ENCODE results near the gene TMEM271.
A peak's percentile ranks its signal among the peaks of the same experiment; 100 is the strongest.

Gene TMEM271

DNA sequence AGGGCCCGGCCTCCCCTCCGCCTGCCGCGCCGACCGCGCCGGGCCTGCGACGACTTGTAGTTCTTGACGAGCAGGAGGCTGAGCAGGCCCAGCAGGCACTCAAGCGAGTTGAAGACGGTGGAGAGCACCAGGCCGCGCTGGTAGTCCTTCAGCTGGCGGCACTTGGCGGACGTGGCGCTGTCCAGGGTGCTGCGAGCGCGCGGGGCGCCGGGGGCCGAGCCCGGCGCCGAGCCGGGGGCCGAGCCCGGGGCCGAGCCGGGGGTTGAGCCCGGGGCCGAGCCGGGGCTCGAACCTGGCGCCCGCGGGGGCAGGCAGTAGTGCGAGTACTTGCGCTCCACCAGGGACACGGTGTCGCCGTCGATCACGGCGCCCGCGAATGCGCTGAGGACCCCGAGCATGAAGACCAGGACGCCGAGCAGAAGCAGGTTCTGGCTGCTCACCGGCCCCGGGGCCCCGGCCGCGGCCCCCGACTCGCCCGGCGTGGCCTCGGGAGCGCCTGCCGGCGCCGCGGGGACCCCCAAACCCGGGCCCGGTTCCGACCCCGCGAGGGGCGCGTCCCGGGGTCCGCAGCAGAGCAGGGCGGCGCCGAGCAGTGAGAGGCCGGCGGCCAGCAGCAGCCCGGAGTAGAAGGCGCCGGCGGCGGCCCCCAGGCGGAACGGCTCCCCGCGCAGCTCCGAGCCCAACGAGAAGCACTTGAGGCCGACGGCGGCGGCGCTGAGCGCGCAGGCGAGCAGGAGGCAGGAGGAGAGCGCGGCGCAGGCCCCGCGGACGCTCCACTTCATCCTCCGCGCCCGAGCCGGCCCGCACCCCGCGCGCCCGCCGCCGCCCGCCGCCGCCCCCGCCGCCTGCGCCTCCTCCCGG, 584 bp downstream of the TMEM271 start:
- peak; percentile 42 for DNase-seq (ENCODE audit: low read depth)
- no peak overlapping the region for H3K9ac ChIP-seq (ENCODE audit: low read length)
- H3K36me3 ChIP-seq (ENCODE audit: control insufficient read depth, insufficient read depth, low read length, severe bottlenecking) = no peaks in the 10 kb centered on the region
- no peaks in the 10 kb centered on the region for H3K9me3 ChIP-seq (ENCODE audit: control insufficient read depth, low read length)
- no peak overlapping the region for H3K4me3 ChIP-seq (ENCODE audit: low read length)
- peaks cover 63% of the 10 kb centered on the region for H3K27me3 ChIP-seq (replicated peaks; ENCODE audit: control insufficient read depth, insufficient read depth, low read length)
- H3K4me1 ChIP-seq (ENCODE audit: control insufficient read depth, insufficient read depth, low read length) = no peaks in the 10 kb centered on the region

DNA sequence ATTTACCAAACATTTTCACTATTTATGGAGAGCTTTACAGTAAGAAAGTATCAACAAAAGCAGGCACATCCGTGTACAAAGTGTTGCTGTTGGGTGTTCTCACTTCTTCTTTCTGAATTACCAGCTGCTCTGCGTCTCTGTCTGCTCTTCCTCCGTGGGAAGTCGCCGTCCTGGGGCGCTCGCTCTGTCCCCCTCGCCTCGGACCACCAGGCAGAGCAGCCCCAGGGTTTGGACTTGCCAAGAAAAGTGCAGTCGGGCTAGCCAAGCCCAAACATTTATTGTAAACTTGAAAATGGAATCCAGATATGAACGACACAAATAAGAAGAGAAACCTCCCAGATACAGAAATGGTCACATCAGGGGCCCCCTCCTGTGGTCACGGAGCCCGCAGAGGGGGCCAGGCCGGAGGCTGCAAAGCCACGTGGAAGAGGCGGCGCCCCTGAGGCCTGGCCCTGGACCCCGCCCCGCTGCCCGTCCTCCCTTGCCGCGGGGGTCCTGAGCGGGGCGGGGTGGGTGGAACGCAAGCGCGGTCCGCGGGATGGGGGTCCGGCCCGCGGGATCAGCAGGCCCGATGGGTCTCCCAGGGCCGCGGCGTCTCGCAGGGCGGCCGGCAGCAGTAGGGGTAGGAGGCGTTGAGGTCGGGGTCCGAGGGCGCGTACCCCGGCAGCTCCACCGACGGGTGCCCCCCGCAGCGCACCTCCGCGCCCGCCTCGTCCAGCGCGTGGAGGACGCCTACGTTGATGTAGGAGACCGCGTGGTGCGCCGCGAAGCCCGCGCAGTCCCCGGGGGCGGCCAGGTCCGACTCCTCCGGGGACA, 1.5 kb downstream of the TMEM271 start:
- Histone ChIP-seq H3K4me1 (ENCODE audit: control insufficient read depth, insufficient read depth, low read length) (no peaks in the 10 kb centered on the region), H3K9ac (ENCODE audit: low read length) (no peak overlapping the region), H3K9me3 (ENCODE audit: control insufficient read depth, low read length) (no peaks in the 10 kb centered on the region), H3K4me3 (ENCODE audit: low read length) (no peak overlapping the region), H3K27me3 (replicated peaks; ENCODE audit: control insufficient read depth, insufficient read depth, low read length) (peaks cover 59% of the 10 kb centered on the region), H3K36me3 (ENCODE audit: control insufficient read depth, insufficient read depth, low read length, severe bottlenecking) (no peaks in the 10 kb centered on the region)
- DNase-seq (ENCODE audit: low read depth) = no peak

DNA sequence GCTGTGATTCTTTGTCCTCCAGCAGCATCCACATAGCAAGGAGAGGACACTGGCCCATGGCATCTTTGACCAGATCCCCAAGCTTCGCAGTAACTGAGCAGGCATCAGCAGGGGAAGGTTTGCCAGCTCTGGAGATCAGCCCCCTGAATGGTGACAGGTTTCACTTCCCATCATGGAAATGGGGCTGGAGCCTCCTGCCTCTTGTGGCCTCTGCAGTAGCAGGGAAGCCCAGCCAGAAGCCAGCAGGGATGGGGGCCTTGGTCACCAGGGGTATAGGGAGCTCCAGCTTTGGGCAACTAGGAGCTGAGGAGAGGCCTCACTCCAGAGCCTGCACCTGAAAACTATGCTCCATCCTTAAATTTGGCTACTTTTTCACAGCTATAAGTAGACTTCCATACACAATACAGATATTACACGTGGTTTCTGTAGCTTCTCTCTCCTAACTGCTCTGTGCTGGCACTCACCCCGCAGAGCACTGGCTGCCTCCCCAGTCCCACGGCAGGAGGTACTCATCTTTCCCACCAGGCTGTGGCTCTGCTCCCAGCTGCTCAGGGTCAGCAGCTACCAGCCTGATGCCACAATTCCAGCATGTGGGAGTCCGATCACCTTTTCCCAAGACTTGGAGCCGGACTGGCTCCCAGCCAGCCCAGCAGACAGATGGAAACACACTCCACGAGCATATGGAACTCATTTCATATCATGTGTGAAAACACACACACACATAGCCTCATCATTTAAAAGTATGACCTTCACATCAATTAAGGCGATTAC, 2.8 kb downstream of the TMEM271 start:
- no peaks in the 10 kb centered on the region for H3K36me3 ChIP-seq (ENCODE audit: control insufficient read depth, insufficient read depth, low read length, severe bottlenecking)
- H3K9me3 ChIP-seq (ENCODE audit: control insufficient read depth, low read length) = no peaks in the 10 kb centered on the region
- H3K9ac ChIP-seq (ENCODE audit: low read length) = no peak overlapping the region
- H3K27me3 ChIP-seq (replicated peaks; ENCODE audit: control insufficient read depth, insufficient read depth, low read length) = peaks cover 51% of the 10 kb centered on the region
- H3K4me3 ChIP-seq (ENCODE audit: low read length) = no peak overlapping the region
- H3K4me1 ChIP-seq (ENCODE audit: control insufficient read depth, insufficient read depth, low read length) = no peaks in the 10 kb centered on the region
- no peak for DNase-seq (ENCODE audit: low read depth)

DNA sequence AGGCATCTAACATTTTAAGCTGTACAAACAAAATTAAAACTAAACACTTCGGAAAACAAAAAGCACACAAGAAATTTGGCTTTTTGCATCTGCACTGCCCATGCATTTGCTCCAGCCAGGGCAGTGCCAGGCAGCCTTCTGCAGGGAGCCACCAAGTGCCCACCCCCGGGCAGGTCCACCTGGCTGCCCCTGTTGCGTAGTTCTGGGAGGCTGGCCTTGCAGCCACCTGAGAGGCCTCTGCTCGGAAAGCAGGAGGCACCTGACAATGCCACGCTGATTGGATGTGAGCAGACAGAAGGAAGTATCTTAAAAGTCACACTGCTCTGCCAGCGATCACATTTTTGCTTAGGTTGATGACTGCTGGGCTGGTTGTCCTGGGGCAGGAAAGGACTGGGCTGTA, 3.5 kb downstream of the TMEM271 start:
- no peaks in the 10 kb centered on the region for H3K9me3 ChIP-seq (ENCODE audit: control insufficient read depth, low read length)
- no peak overlapping the region for H3K9ac ChIP-seq (ENCODE audit: low read length)
- H3K27me3 ChIP-seq (replicated peaks; ENCODE audit: control insufficient read depth, insufficient read depth, low read length) = peaks cover 51% of the 10 kb centered on the region
- DNase-seq (ENCODE audit: low read depth) = no peak
- H3K4me1 ChIP-seq (ENCODE audit: control insufficient read depth, insufficient read depth, low read length) = no peaks in the 10 kb centered on the region
- no peaks in the 10 kb centered on the region for H3K36me3 ChIP-seq (ENCODE audit: control insufficient read depth, insufficient read depth, low read length, severe bottlenecking)
- no peak overlapping the region for H3K4me3 ChIP-seq (ENCODE audit: low read length)

DNA sequence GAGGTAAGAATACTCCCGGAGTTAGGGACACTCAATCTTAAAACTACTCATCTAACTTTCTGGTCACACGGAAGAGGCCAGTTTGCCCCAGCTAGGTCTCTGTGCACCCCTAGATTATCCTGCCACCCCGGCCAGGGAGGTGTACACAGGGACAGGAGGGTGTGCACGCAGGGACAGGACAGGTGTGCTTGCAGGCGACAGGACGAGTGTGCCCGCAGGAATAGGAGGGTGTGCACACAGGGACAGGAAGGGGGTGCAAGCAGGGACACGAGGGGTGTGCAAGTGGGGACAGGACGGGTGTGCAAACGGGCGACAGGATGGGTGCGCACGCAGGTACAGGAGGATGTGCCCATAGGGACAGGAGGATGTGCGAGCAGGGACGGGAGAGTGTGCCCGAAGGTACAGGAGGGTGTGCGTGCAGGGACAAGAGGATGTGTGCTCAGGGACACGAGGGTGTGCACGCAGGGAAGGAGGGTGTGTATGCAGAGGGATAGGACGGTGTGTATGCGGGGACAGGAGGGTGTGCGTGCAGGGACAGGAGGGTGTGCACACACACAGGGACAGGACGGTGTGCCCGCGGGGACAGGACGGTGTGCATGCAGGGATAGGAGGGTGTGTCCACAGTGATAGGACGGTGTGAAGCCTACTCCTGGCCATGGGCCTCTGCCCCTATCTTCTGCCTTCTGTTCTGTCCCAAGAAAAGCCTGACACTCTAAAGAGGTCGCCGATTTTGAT, 4.1 kb downstream of the TMEM271 start:
- Histone ChIP-seq H3K4me3 (ENCODE audit: low read length) (no peak overlapping the region), H3K9ac (ENCODE audit: low read length) (no peak overlapping the region), H3K4me1 (ENCODE audit: control insufficient read depth, insufficient read depth, low read length) (no peaks in the 10 kb centered on the region), H3K27me3 (replicated peaks; ENCODE audit: control insufficient read depth, insufficient read depth, low read length) (peaks cover 48% of the 10 kb centered on the region), H3K9me3 (ENCODE audit: control insufficient read depth, low read length) (no peaks in the 10 kb centered on the region), H3K36me3 (ENCODE audit: control insufficient read depth, insufficient read depth, low read length, severe bottlenecking) (no peaks in the 10 kb centered on the region)
- no peak for DNase-seq (ENCODE audit: low read depth)

DNA sequence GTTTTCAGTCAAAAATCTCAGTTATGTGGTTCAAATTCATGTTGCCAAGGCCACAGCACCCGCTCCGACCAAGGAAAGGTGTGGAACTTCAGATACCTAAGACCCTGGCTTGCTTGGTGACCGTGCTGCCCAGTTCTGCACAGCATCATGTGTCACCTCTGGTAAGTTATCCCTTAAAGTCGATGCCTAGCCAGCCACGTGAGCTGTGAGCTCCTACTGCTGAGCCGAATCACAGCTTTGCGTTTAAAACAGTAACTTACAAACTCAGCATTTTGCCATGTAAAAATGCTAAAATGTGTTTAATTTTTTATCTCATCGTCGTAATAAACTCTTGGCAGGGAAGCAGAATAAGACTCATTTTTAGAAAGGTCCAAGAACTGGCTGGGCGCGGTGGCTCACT, 5.3 kb downstream of the TMEM271 start:
- Histone ChIP-seq H3K27me3 (replicated peaks; ENCODE audit: control insufficient read depth, insufficient read depth, low read length) (peaks cover 48% of the 10 kb centered on the region), H3K4me1 (ENCODE audit: control insufficient read depth, insufficient read depth, low read length) (no peaks in the 10 kb centered on the region), H3K4me3 (ENCODE audit: low read length) (no peak overlapping the region), H3K9me3 (ENCODE audit: control insufficient read depth, low read length) (no peaks in the 10 kb centered on the region), H3K9ac (ENCODE audit: low read length) (no peak overlapping the region), H3K36me3 (ENCODE audit: control insufficient read depth, insufficient read depth, low read length, severe bottlenecking) (no peaks in the 10 kb centered on the region)
- no peak for DNase-seq (ENCODE audit: low read depth)

DNA sequence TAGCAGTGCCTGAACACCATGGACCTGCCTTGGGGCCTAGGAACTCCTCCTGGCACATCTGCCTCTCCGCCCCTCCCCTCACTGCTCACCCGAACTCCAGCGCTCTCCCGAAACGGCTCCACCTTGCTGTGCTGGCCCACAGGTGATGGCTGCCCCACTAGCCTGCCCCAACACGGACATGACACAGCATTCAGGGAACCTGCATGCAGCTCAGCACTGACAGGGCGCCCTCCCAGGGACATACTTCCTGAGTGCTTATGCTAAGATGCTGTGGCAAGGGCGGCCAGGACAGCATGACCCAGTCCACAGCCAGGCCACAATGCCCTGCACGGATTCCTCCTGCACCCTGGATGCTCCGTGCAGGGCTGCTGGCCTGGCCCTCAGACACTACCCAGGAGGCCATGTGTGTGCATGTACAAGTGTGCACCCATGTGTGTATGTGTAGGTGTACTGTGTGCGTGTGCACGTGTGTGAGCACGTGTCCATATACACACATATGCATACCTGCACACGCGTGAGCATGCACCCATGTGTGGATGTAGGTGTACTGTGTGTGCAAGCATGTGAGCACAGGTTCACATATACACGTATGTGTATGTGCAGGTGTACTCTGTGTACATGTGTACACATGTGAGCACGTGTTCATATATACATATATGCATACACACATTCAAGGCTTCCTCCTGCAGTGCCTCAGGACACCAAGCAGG, 6.0 kb downstream of the TMEM271 start:
- Histone ChIP-seq H3K4me1 (ENCODE audit: control insufficient read depth, insufficient read depth, low read length) (no peaks in the 10 kb centered on the region), H3K9me3 (ENCODE audit: control insufficient read depth, low read length) (no peaks in the 10 kb centered on the region), H3K9ac (ENCODE audit: low read length) (no peak overlapping the region), H3K4me3 (ENCODE audit: low read length) (no peak overlapping the region), H3K27me3 (replicated peaks; ENCODE audit: control insufficient read depth, insufficient read depth, low read length) (peaks cover 48% of the 10 kb centered on the region), H3K36me3 (ENCODE audit: control insufficient read depth, insufficient read depth, low read length, severe bottlenecking) (no peaks in the 10 kb centered on the region)
- no peak for DNase-seq (ENCODE audit: low read depth)

DNA sequence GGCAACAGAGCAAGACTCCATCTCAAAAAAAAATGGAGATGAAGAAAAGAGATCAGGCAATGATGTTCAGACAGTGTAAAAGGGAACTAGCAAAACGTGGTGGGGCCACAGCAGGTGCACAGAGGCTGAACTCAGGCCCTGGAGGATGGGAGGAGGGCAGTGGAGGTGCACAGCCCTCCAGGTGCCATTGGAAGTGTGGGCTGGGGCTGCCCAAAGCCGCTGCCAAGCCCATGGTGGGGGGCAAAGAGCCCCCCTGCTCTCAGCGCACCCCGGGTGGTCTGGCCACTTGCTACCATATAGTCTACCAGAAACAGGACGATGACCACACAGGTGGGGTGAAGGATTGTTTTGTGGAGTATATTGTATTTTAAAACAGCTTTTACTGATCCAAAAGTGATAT, 7.1 kb downstream of the TMEM271 start:
- Histone ChIP-seq H3K9ac (ENCODE audit: low read length) (no peak overlapping the region), H3K27me3 (replicated peaks; ENCODE audit: control insufficient read depth, insufficient read depth, low read length) (peaks cover 42% of the 10 kb centered on the region), H3K9me3 (ENCODE audit: control insufficient read depth, low read length) (no peaks in the 10 kb centered on the region), H3K36me3 (ENCODE audit: control insufficient read depth, insufficient read depth, low read length, severe bottlenecking) (no peaks in the 10 kb centered on the region), H3K4me1 (ENCODE audit: control insufficient read depth, insufficient read depth, low read length) (no peaks in the 10 kb centered on the region), H3K4me3 (ENCODE audit: low read length) (no peak overlapping the region)
- DNase-seq (ENCODE audit: low read depth) = no peak

DNA sequence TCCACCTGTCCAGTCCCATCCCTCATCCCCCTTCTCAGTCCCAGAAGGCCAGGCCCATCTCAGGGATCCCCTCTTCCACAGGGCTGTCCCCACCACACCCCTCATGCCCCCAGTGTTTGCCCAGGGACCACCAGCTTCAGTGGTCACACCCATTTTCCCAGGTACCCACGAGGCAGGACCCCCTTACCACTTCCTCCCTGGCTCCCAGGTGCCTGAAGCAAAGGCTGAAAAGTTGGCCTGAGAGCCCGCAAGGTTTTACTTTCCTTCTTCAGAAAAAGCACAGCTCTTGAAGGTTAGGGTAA, 7.8 kb downstream of the TMEM271 start:
- no peak overlapping the region for H3K9ac ChIP-seq (ENCODE audit: low read length)
- H3K36me3 ChIP-seq (ENCODE audit: control insufficient read depth, insufficient read depth, low read length, severe bottlenecking) = no peaks in the 10 kb centered on the region
- no peaks in the 10 kb centered on the region for H3K9me3 ChIP-seq (ENCODE audit: control insufficient read depth, low read length)
- no peak overlapping the region for H3K4me3 ChIP-seq (ENCODE audit: low read length)
- H3K4me1 ChIP-seq (ENCODE audit: control insufficient read depth, insufficient read depth, low read length) = no peaks in the 10 kb centered on the region
- H3K27me3 ChIP-seq (replicated peaks; ENCODE audit: control insufficient read depth, insufficient read depth, low read length) = peaks cover 35% of the 10 kb centered on the region
- no peak for DNase-seq (ENCODE audit: low read depth)

DNA sequence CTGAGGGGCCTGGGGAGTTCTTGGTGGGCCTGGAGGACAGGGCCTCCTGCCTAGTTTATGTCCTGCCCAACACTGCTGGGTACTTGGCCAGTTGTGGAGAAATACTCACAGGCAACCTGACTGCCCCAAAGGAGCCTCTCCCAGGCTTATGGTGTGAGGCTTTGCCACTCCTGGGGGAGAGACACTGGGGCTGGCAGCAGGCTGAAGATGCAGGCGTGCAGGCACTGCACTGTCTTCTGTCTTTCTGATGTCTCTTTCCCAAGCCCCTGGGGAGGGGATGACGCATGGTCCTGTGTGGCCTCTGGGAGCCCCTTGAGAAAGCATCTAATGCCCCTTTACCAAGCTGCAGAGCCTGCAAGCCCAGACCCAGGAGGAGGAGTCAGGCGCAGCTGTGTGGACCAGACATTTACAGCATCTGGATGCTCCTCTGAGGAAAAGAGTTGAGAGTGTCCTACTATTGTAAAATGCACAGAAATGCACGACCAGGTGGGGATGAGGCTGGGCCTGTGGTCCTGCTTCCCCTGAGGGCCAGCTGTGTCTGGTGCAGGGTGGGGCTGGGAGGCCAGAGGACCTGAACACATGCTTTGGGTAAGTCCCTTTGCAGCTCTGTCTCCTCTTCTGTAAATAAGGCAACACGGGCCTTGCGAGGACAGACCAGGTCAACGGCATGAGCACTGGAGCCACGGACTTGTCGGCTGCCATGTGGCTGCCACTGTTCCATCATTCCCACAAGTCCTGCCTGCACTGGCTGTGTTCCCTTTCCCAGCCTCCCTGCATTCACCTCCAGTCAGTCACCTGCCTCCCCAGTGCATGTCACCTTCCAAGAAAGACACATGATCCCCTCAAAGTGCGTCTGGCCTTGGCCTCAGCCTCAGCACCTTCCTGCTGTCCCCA, 8.4 kb downstream of the TMEM271 start:
- Histone ChIP-seq H3K27me3 (replicated peaks; ENCODE audit: control insufficient read depth, insufficient read depth, low read length) (peaks cover 29% of the 10 kb centered on the region), H3K36me3 (ENCODE audit: control insufficient read depth, insufficient read depth, low read length, severe bottlenecking) (no peaks in the 10 kb centered on the region), H3K4me3 (ENCODE audit: low read length) (no peak overlapping the region), H3K9ac (ENCODE audit: low read length) (no peak overlapping the region), H3K9me3 (ENCODE audit: control insufficient read depth, low read length) (no peaks in the 10 kb centered on the region), H3K4me1 (ENCODE audit: control insufficient read depth, insufficient read depth, low read length) (no peaks in the 10 kb centered on the region)
- no peak for DNase-seq (ENCODE audit: low read depth)
